DMS53 (cell line): Measurements from ENCODE around the gene MPV17L2.

Experiments
- DNase-seq: peaks from one replicate; lab custom pipeline; 2025; lab: John Stamatoyannopoulos, UW

Gene MPV17L2

GRCh38 chr19:18160971-18161635, 31.9 kb upstream of the MPV17L2 start:
- peak; percentile 87 for DNase-seq

- no peak for DNase-seq
Observed at GRCh38 chr19:18161636-18162002, 31.4 kb upstream of the MPV17L2 start.

- no peak for DNase-seq
Observed at GRCh38 chr19:18164072-18164471, 28.9 kb upstream of the MPV17L2 start.

- DNase-seq = no peak
Observed at GRCh38 chr19:18165794-18166544, 27.0 kb upstream of the MPV17L2 start.

GRCh38 chr19:18167011-18167410, 26.0 kb upstream of the MPV17L2 start:
- DNase-seq = peak; percentile 24

GRCh38 chr19:18167975-18168645, 24.9 kb upstream of the MPV17L2 start:
- peak; percentile 51 for DNase-seq

GRCh38 chr19:18168673-18169381, 24.2 kb upstream of the MPV17L2 start:
- peak; percentile 43 for DNase-seq

- DNase-seq = no peak
Observed at GRCh38 chr19:18170714-18171255, 22.2 kb upstream of the MPV17L2 start.

- DNase-seq = no peak
Observed at GRCh38 chr19:18171605-18172327, 21.3 kb upstream of the MPV17L2 start.

GRCh38 chr19:18172331-18173053, 20.5 kb upstream of the MPV17L2 start:
- no peak for DNase-seq

- no peak for DNase-seq
Observed at GRCh38 chr19:18173054-18173571, 19.9 kb upstream of the MPV17L2 start.

GRCh38 chr19:18173572-18174288, 19.3 kb upstream of the MPV17L2 start, which contains the start of gene IFI30:
IFI30 (plus strand) TSS chr19:18173813; CDS start chr19:18173842, 29 bp downstream.
- peak; percentile 93 for DNase-seq

GRCh38 chr19:18174983-18175382, 18.0 kb upstream of the MPV17L2 start:
- DNase-seq = no peak

GRCh38 chr19:18176367-18177310, 16.4 kb upstream of the MPV17L2 start:
- DNase-seq = no peak

- no peak for DNase-seq
Observed at GRCh38 chr19:18179957-18180356, 13.1 kb upstream of the MPV17L2 start.

GRCh38 chr19:18183529-18183928, 9.5 kb upstream of the MPV17L2 start:
- DNase-seq = no peak

GRCh38 chr19:18185538-18185937, 7.5 kb upstream of the MPV17L2 start:
- no peak for DNase-seq

GRCh38 chr19:18190278-18190677, 2.7 kb upstream of the MPV17L2 start:
- no peak for DNase-seq

- no peak for DNase-seq
Observed at GRCh38 chr19:18191640-18192062, 1.4 kb upstream of the MPV17L2 start.
